ENCODE data around the gene ZC2HC1C. TPM values are rescaled to one million over a fixed set of nuclear protein-coding genes. Genes with fewer than 3 reads are reported as not detected.

ZC2HC1C gene
- total RNA-seq, 2 experiments from 2014 or later = 0.41 to 0.45 TPM

GRCh38 chr14:75040959-75041358, 28.5 kb upstream of the ZC2HC1C start:
- no peaks in the 10 kb centered on the region for H3K9me3 Mint-ChIP-seq
- TF ChIP-seq, protein P1, sequence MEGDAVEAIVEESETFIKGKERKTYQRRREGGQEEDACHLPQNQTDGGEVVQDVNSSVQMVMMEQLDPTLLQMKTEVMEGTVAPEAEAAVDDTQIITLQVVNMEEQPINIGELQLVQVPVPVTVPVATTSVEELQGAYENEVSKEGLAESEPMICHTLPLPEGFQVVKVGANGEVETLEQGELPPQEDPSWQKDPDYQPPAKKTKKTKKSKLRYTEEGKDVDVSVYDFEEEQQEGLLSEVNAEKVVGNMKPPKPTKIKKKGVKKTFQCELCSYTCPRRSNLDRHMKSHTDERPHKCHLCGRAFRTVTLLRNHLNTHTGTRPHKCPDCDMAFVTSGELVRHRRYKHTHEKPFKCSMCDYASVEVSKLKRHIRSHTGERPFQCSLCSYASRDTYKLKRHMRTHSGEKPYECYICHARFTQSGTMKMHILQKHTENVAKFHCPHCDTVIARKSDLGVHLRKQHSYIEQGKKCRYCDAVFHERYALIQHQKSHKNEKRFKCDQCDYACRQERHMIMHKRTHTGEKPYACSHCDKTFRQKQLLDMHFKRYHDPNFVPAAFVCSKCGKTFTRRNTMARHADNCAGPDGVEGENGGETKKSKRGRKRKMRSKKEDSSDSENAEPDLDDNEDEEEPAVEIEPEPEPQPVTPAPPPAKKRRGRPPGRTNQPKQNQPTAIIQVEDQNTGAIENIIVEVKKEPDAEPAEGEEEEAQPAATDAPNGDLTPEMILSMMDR (IDR thresholded peaks at IDR 0.05) = no peak
- ChIA-PET POLR2A (no interaction called here), CTCF (interaction anchor here (1.0 kb wide), 1 partner anchor 95 kb away, joined by 3 read pairs; no protein-coding TSS in a partner anchor)
- H3K36me3 Mint-ChIP-seq (ENCODE audit: low read depth) = peaks cover 22% of the 10 kb centered on the region
- H3K27me3 Mint-ChIP-seq = no peaks in the 10 kb centered on the region
- H3K4me1 Mint-ChIP-seq (ENCODE audit: low read depth) = peaks cover 19% of the 10 kb centered on the region
- ATAC-seq (no peak), DNase-seq (no peak)
- H3K27ac Mint-ChIP-seq = no peak overlapping the region
- no peak overlapping the region for H3K4me3 Mint-ChIP-seq
- intact Hi-C loops (cut with micrococcal nuclease) = no loop called here

DNA sequence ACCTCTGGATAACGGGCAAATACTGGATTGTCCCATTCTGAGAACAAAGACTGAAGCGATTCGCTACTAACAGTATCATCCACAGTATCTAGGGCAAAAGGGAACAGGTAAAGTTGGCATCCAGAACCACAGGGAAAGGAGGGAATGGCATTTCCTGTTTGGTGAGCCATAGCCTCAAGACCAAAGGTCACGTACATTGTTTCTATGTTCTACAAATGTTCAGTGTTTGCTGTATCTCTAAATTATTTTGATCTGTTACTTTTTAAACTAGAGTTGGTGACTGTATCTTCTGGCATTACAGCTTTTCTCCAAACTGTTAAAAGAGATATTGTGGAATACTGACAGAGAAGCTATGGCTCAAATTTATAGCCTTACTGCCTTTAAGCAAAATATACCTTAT, 27.8 kb upstream of the ZC2HC1C start:
- ChIA-PET POLR2A (interaction anchor here (1.0 kb wide), 1 partner anchor 136 kb away, joined by 3 read pairs; no protein-coding TSS in a partner anchor), CTCF (interaction anchor here (1.1 kb wide), 1 partner anchor 181 kb away, joined by 3 read pairs; no protein-coding TSS in a partner anchor)
- Mint-ChIP-seq H3K9me3 (no peaks in the 10 kb centered on the region), H3K36me3 (ENCODE audit: low read depth) (peaks cover 23% of the 10 kb centered on the region), H3K27ac (no peak overlapping the region), H3K4me3 (no peak overlapping the region), H3K27me3 (no peaks in the 10 kb centered on the region), H3K4me1 (ENCODE audit: low read depth) (peaks cover 25% of the 10 kb centered on the region)
- no peak for ATAC-seq
- no peak for DNase-seq
- TF ChIP-seq, protein P1 (IDR thresholded peaks at IDR 0.05) = no peak
- intact Hi-C loops (cut with micrococcal nuclease) = no loop called here

GRCh38 chr14:75042035-75042434, 27.4 kb upstream of the ZC2HC1C start:
- Mint-ChIP-seq H3K36me3 (ENCODE audit: low read depth) (peaks cover 23% of the 10 kb centered on the region), H3K27ac (no peak overlapping the region), H3K27me3 (no peaks in the 10 kb centered on the region), H3K9me3 (no peaks in the 10 kb centered on the region), H3K4me3 (no peak overlapping the region), H3K4me1 (ENCODE audit: low read depth) (peaks cover 29% of the 10 kb centered on the region)
- ChIA-PET POLR2A (interaction anchor here (1.0 kb wide), 1 partner anchor 137 kb away, joined by 3 read pairs; no protein-coding TSS in a partner anchor), CTCF (interaction anchor here (1.1 kb wide), 1 partner anchor 181 kb away, joined by 3 read pairs; no protein-coding TSS in a partner anchor)
- no peak for ATAC-seq
- DNase-seq = no peak
- TF ChIP-seq, protein P1 (IDR thresholded peaks at IDR 0.05) = no peak
- intact Hi-C loops (cut with micrococcal nuclease) = no loop called here

GRCh38 chr14:75044322-75044721, 25.1 kb upstream of the ZC2HC1C start:
- POLR2A ChIA-PET = interaction anchor here (0.8 kb wide), 1 partner anchor 11 kb away, joined by 3 read pairs; no protein-coding TSS in a partner anchor
- no peak overlapping the region for H3K4me3 Mint-ChIP-seq
- CTCF ChIA-PET = interaction anchor here (1.1 to 2.1 kb wide), 2 partner anchors 21 to 184 kb away, joined by 3 to 7 read pairs; no protein-coding TSS in a partner anchor
- ATAC-seq (no peak), DNase-seq (no peak)
- TF ChIP-seq, protein P1 (IDR thresholded peaks at IDR 0.05) = no peak
- no peak overlapping the region for H3K27ac Mint-ChIP-seq
- H3K9me3 Mint-ChIP-seq = no peaks in the 10 kb centered on the region
- H3K27me3 Mint-ChIP-seq = no peaks in the 10 kb centered on the region
- intact Hi-C loops (cut with micrococcal nuclease) = no loop called here
- peaks cover 39% of the 10 kb centered on the region for H3K36me3 Mint-ChIP-seq (ENCODE audit: low read depth)
- H3K4me1 Mint-ChIP-seq (ENCODE audit: low read depth) = peaks cover 41% of the 10 kb centered on the region

DNA sequence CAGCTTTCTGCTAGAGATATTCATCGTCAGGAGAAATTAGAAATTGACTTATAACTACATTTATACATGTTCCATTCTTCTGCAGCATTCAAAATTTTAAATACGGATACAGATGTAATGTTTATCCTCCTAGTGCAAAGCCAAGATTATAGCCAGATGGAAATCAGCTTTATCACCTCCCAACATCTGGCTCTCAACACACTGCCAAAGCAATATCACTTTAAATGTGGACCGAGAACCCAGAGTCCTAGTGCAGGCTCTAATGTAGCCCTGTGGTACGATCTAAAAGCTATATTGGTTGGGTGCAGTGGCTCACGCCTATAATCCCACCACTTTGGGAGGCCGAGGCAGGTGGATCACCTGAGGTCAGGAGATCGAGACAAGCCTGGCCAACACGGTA, 24.7 kb upstream of the ZC2HC1C start:
- Mint-ChIP-seq H3K4me3 (no peak overlapping the region), H3K9me3 (no peaks in the 10 kb centered on the region), H3K27ac (no peak overlapping the region), H3K36me3 (ENCODE audit: low read depth) (peaks cover 43% of the 10 kb centered on the region), H3K4me1 (ENCODE audit: low read depth) (peaks cover 44% of the 10 kb centered on the region), H3K27me3 (no peaks in the 10 kb centered on the region)
- DNase-seq (no peak), ATAC-seq (no peak)
- POLR2A ChIA-PET = interaction anchor here (0.5 to 0.8 kb wide), 2 partner anchors 11 to 20 kb away, joined by 3 read pairs; no protein-coding TSS in a partner anchor
- CTCF ChIA-PET = interaction anchor here (0.8 to 2.1 kb wide), 5 partner anchors 8 to 184 kb away, joined by 3 to 7 read pairs (median 3); no protein-coding TSS in a partner anchor
- TF ChIP-seq, protein P1 (IDR thresholded peaks at IDR 0.05) = no peak
- intact Hi-C loops (cut with micrococcal nuclease) = no loop called here

All from activated CD8-positive, alpha-beta T cell treated with anti-CD3 and anti-CD28 coated beads for 36 hours (primary cell).